IgD-negative memory B cell (primary cell): ENCODE results near the gene PPP1R13B. TPM values are rescaled to one million over a fixed set of nuclear protein-coding genes. Genes with fewer than 3 reads are reported as not detected.

Experiments used
- H3K27ac Mint-ChIP-seq, 3 donors: one replicate each; pipeline ENCODE4 v1.8.0; 2020 to 2022; ENCODE audit warnings: mild to moderate bottlenecking in 3 of 3, mixed read lengths in 3 of 3, moderate library complexity in 1 of 3
- H3K27me3 Mint-ChIP-seq: one replicate; pipeline ENCODE4 v1.8.0; 2021; ENCODE audit warnings: mixed read lengths
- H3K36me3 Mint-ChIP-seq: one replicate; pipeline ENCODE4 v1.8.0; 2020; ENCODE audit warnings: mild to moderate bottlenecking, mixed read lengths
- H3K4me1 Mint-ChIP-seq, 3 donors: one replicate each; pipeline ENCODE4 v1.8.0; 2020 to 2022; ENCODE audit warnings: mixed read lengths in 3 of 3, mild to moderate bottlenecking in 1 of 3
- H3K4me3 Mint-ChIP-seq, 4 donors: one replicate each; pipeline ENCODE4 v1.8.0; 2020 to 2022; ENCODE audit warnings: mild to moderate bottlenecking in 4 of 4, mixed read lengths in 4 of 4, moderate library complexity in 3 of 4
- H3K9me3 Mint-ChIP-seq, 3 donors: one replicate each; pipeline ENCODE4 v1.8.0; 2020 to 2021; ENCODE audit warnings: mixed read lengths in 3 of 3, mild to moderate bottlenecking in 1 of 3
- polyA plus RNA-seq: library from polyadenylated mRNA; unstranded; fragments of 300-500 nt; fragmentation: Illumina TruSeq; gene quantifications from one replicate; pipeline ENCODE4 v1.2.3, GENCODE V29; 2021

The PPP1R13B gene
- polyA plus RNA-seq, 1 donor from 2014 or later: 1.8 TPM

DNA sequence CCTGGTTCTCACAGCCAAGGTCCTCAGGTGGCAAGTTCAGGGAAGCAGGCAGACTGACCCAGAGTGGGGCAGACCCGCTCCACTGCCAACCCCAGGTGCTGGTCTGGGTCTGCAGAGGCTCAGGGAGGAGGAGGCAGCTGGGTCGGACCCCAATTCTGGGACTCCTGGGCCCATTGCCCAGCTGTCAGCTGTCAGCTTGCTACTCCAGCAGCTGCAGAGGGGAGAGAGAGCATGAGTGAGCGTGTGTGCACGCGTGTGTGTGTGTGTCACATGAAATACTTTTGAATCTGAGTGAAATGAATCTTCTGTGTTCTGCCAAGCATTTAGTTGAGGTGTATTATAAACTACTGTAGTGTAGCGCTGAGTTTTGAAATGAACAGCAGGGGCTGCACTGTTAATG is 162.9 kb downstream of the PPP1R13B start:
- Mint-ChIP-seq H3K4me1 (peaks cover 8 to 11% (median 11%) of the 10 kb centered on the region in 3 donors), H3K36me3 (peaks cover 2% of the 10 kb centered on the region), H3K27ac (no peak overlapping the region)

More for the DNA sequence above, 162.9 kb downstream of the PPP1R13B start:
- Mint-ChIP-seq H3K4me3 (no peak overlapping the region), H3K9me3 (no peaks in the 10 kb centered on the region), H3K27me3 (no peaks in the 10 kb centered on the region)

Other genes starting within 250 kb of the PPP1R13B start
- 80.2 TPM for gene KLC1, start 218.4 kb downstream of the PPP1R13B start, polyA plus RNA-seq
- 5.7 TPM for gene XRCC3, start 132.1 kb downstream of the PPP1R13B start, polyA plus RNA-seq
- 10.3 TPM for gene ZFYVE21, start 131.8 kb downstream of the PPP1R13B start, polyA plus RNA-seq
- 2.0 TPM for gene TDRD9, start 80.9 kb upstream of the PPP1R13B start, polyA plus RNA-seq
- gene RD3L, start 95.0 kb upstream of the PPP1R13B start, polyA plus RNA-seq: not detected
- gene ASPG, start 238.1 kb upstream of the PPP1R13B start, polyA plus RNA-seq: not detected